GM19025 (cell line): ENCODE data around the gene PNKP.
"Not testable (repeated sequence)": the region's sequence is repeated elsewhere in the genome, so short reads cannot be mapped to it uniquely, and the experiment has no call there.

Source experiments
- ATAC-seq: cut with Tn5 transposase; IDR thresholded peaks from one replicate; pipeline ENCODE4 v1.9.1; 2021; ENCODE audit warnings: mild to moderate bottlenecking, low read depth, moderate library complexity; ENCODE audit not compliant: unreplicated experiment

The PNKP gene

GRCh38 chr19:49824662-49825061 lies 42.7 kb downstream of the PNKP start:
- no peak for ATAC-seq

- ATAC-seq, result no peak
Measured at GRCh38 chr19:49823472-49823871, 43.9 kb downstream of the PNKP start.

GRCh38 chr19:49820125-49820524 lies 47.3 kb downstream of the PNKP start:
- ATAC-seq, result no peak

GRCh38 chr19:49819452-49820115 lies 47.8 kb downstream of the PNKP start:
- ATAC-seq, result not testable (repeated sequence)

GRCh38 chr19:49818649-49819370 lies 48.6 kb downstream of the PNKP start:
- no peak for ATAC-seq

GRCh38 chr19:49817964-49818648 lies 49.3 kb downstream of the PNKP start, which contains the start of gene MED25:
TSS of gene MED25 (plus strand) at chr19:49818289. CDS start at chr19:49818342, 53 bp downstream.
- ATAC-seq, result peak; percentile 63

GRCh38 chr19:49816590-49816989 lies 50.8 kb downstream of the PNKP start:
- ATAC-seq, result no peak

- ATAC-seq, result no peak
Measured at GRCh38 chr19:49814010-49814409, 53.4 kb downstream of the PNKP start.

- ATAC-seq, result peak; percentile 48
Measured at GRCh38 chr19:49812997-49813861, 54.1 kb downstream of the PNKP start, which contains the start of gene FUZ. TSS of gene FUZ (minus strand) at chr19:49813292. CDS start at chr19:49813106, 186 bp downstream.

GRCh38 chr19:49812452-49812996 lies 54.9 kb downstream of the PNKP start:
- ATAC-seq, result no peak

- no peak for ATAC-seq
Measured at GRCh38 chr19:49811328-49811727, 56.0 kb downstream of the PNKP start.
